Naive thymus-derived CD4-positive, alpha-beta T cell (primary cell): ENCODE results near the gene SBK2. TPM values are rescaled to one million over a fixed set of nuclear protein-coding genes. Genes with fewer than 3 reads are reported as not detected.

Source experiments
- ATAC-seq: fragments of 150-1000 bp; cut with Tn5 transposase; 2 replicates; pipeline ENCODE4 v1.10.0; 2021; ENCODE audit warnings: mild to moderate bottlenecking, moderate library complexity
- CTCF ChIA-PET: fragments of 350-600 bp; sonication (Branson Sonifier 250); formaldehyde crosslinking; loops from one replicate; lab custom pipeline; 2021; ENCODE audit warnings: antibody characterized with exemption; lab: Charles Lee
- POLR2A ChIA-PET: fragments of 350-600 bp; sonication (Branson Sonifier 250); formaldehyde crosslinking; loops from one replicate; lab custom pipeline; 2021; ENCODE audit warnings: antibody characterized with exemption, inconsistent platforms; lab: Charles Lee
- DNase-seq, 9 donors: peaks; one replicate each; pipeline versions ENCODE4 v3.0.0 to v3.0.0-alpha.2; 2020 to 2022; ENCODE audit warnings: mixed read lengths in 1 of 9
- H3K27ac ChIP-seq: one replicate; pipeline ENCODE4 v1.7.0; 2013; ENCODE audit warnings: mild to moderate bottlenecking, low read depth, low read length, moderate library complexity
- H3K27me3 ChIP-seq, 2 donors: one replicate each; pipeline ENCODE4 v1.7.0; 2013; ENCODE audit warnings: low read length in 2 of 2, mild to moderate bottlenecking in 2 of 2, moderate library complexity in 2 of 2; ENCODE audit not compliant: control insufficient read depth in 2 of 2, insufficient read depth in 2 of 2
- H3K36me3 ChIP-seq, 3 experiments: 1 replicate in 2 of 3; 2 replicates in 1 of 3; pipeline ENCODE4 v1.7.0; 2013; ENCODE audit warnings: low read length in 3 of 3, mild to moderate bottlenecking in 3 of 3, moderate library complexity in 1 of 3; ENCODE audit not compliant: insufficient read depth in 3 of 3, control insufficient read depth in 2 of 3
- H3K4me1 ChIP-seq, 2 donors: one replicate each; pipeline ENCODE4 v1.7.0; 2013; ENCODE audit warnings: low read length in 2 of 2, mild to moderate bottlenecking in 2 of 2, moderate library complexity in 1 of 2; ENCODE audit not compliant: control insufficient read depth in 2 of 2, insufficient read depth in 2 of 2
- H3K4me3 ChIP-seq: 2 replicates; pipeline ENCODE4 v1.7.0; 2013; ENCODE audit warnings: mild to moderate bottlenecking, low read length
- H3K9me3 ChIP-seq, 3 experiments: 1 replicate in 2 of 3; 2 replicates in 1 of 3; pipeline ENCODE4 v1.7.0; 2013; ENCODE audit warnings: low read length in 3 of 3; ENCODE audit not compliant: control insufficient read depth in 2 of 3
- H3K27ac Mint-ChIP-seq, 9 donors: one replicate each; pipeline ENCODE4 v1.8.0; 2020 to 2022; ENCODE audit warnings: mixed read lengths in 9 of 9, mild to moderate bottlenecking in 8 of 9, moderate library complexity in 5 of 9, inconsistent platforms in 2 of 9
- H3K27me3 Mint-ChIP-seq, 5 donors: one replicate each; pipeline ENCODE4 v1.8.0; 2021 to 2022; ENCODE audit warnings: mixed read lengths in 5 of 5, mild to moderate bottlenecking in 1 of 5
- H3K36me3 Mint-ChIP-seq, 5 donors: one replicate each; pipeline ENCODE4 v1.8.0; 2020 to 2022; ENCODE audit warnings: mixed read lengths in 5 of 5, mild to moderate bottlenecking in 3 of 5, inconsistent platforms in 1 of 5
- H3K4me1 Mint-ChIP-seq, 7 donors: one replicate each; pipeline ENCODE4 v1.8.0; 2020 to 2022; ENCODE audit warnings: mixed read lengths in 7 of 7, mild to moderate bottlenecking in 3 of 7, inconsistent platforms in 1 of 7
- H3K4me3 Mint-ChIP-seq, 10 donors: one replicate each; pipeline ENCODE4 v1.8.0; 2020 to 2022; ENCODE audit warnings: mild to moderate bottlenecking in 10 of 10, mixed read lengths in 10 of 10, moderate library complexity in 6 of 10, inconsistent platforms in 2 of 10
- H3K9me3 Mint-ChIP-seq, 11 donors: one replicate each; pipeline ENCODE4 v1.8.0; 2020 to 2022; ENCODE audit warnings: mixed read lengths in 11 of 11, mild to moderate bottlenecking in 4 of 11, inconsistent platforms in 1 of 11, moderate library complexity in 1 of 11
- intact Hi-C, 2 donors: fragments of 100-400 bp; cut with micrococcal nuclease; formaldehyde crosslinking; loops; one replicate each; pipeline ENCODE4 v1.15.1; 2023
- polyA plus RNA-seq, 2 donors: library from polyadenylated mRNA; unstranded; fragments of 300-500 nt; fragmentation: Illumina TruSeq; gene quantifications; one replicate each; pipeline ENCODE4 v1.2.3, GENCODE V29; 2021
- total RNA-seq, 6 experiments: library from RNA in 5 of 6; stranded (reverse) in 5 of 6; gene quantifications; 1 replicate in 5 of 6; 2 replicates in 1 of 6; pipeline ENCODE4 v1.2.3 and lab custom pipeline; 2021 to 2026

SBK2 gene
- total and polyA plus RNA-seq, 7 experiments from 2014 or later, result not detected

- H3K9me3 Mint-ChIP-seq, result peaks cover 0 to 2% (median 0%) of the 10 kb centered on the region in 11 donors
- ATAC-seq, result no peak
- Histone ChIP-seq H3K4me3 (no peak overlapping the region), H3K27ac (no peak overlapping the region), H3K4me1 (peaks cover 19 to 22% of the 10 kb centered on the region in 2 donors), H3K36me3 (peaks cover 0 to 21% (median 0%) of the 10 kb centered on the region in 3 experiments), H3K9me3 (no peaks in the 10 kb centered on the region), H3K27me3 (no peaks in the 10 kb centered on the region)
- peaks cover 0 to 8% (median 0%) of the 10 kb centered on the region in 5 donors for H3K36me3 Mint-ChIP-seq
- intact Hi-C loops, result loop anchor here (5.0 kb wide), 2 partner anchors 472 to 1017 kb away; partner anchors contain the start of gene LENG9 (in 1 of the 2)
- no peak for DNase-seq
- H3K4me1 Mint-ChIP-seq, result peaks cover 15 to 41% (median 29%) of the 10 kb centered on the region in 7 donors
- H3K27ac Mint-ChIP-seq, result peak overlapping the region in 5 of 9 donors; percentile 9 to 64 (median 32)
- peak overlapping the region; percentile 25 to 93 (median 65) for H3K4me3 Mint-ChIP-seq
- ChIA-PET CTCF (interaction anchor here (1.0 to 1.3 kb wide), 2 partner anchors 11 to 161 kb away, joined by 3 read pairs; no protein-coding TSS in a partner anchor), POLR2A (interaction anchor here (0.5 to 1.2 kb wide), 3 partner anchors 146 to 264 kb away, joined by 3 read pairs; no protein-coding TSS in a partner anchor)
- no peaks in the 10 kb centered on the region for H3K27me3 Mint-ChIP-seq
These were observed 57.9 kb downstream of the SBK2 start for GRCh38 chr19:55479045-55479444.

Other genes with a start within 250 kb of the SBK2 start
- gene TMEM150B, start 211.8 kb downstream of the SBK2 start, total RNA-seq, result 10 to 100 TPM in 1 of 5 experiments, under 1 TPM in 3, not detected in 1; 0.44 to 10.3 (median 0.71) TPM
- gene TMEM150B, start 211.8 kb downstream of the SBK2 start, polyA plus RNA-seq, result not detected
- gene KMT5C, start 197.3 kb downstream of the SBK2 start, total RNA-seq, result 10 to 100 TPM; 21.8 to 63.3 (median 27.2) TPM
- 1 to 10 TPM in 1 of 2 donors, under 1 TPM in 1; 0.84 to 2.9 TPM for gene KMT5C, start 197.3 kb downstream of the SBK2 start, polyA plus RNA-seq
- gene COX6B2, start 182.4 kb downstream of the SBK2 start, total RNA-seq, result under 1 TPM in 2 of 5 experiments, not detected in 3; 0.37 to 0.49 TPM
- gene COX6B2, start 182.4 kb downstream of the SBK2 start, polyA plus RNA-seq, result not detected
- gene GARIN5B, start 173.9 kb downstream of the SBK2 start, total RNA-seq, result not detected
- not detected for gene GARIN5B, start 173.9 kb downstream of the SBK2 start, polyA plus RNA-seq
- gene IL11, start 166.7 kb downstream of the SBK2 start, total RNA-seq, result under 1 TPM in 2 of 5 experiments, not detected in 3; 0.58 to 0.69 TPM
- not detected for gene IL11, start 166.7 kb downstream of the SBK2 start, polyA plus RNA-seq
- not detected for gene TMEM190, start 160.3 kb downstream of the SBK2 start, total RNA-seq
- gene TMEM190, start 160.3 kb downstream of the SBK2 start, polyA plus RNA-seq, result not detected
- 10 to 100 TPM in 3 of 5 experiments, 1 to 10 TPM in 2; 9.3 to 15.7 (median 13.6) TPM for gene TMEM238, start 152.8 kb downstream of the SBK2 start, total RNA-seq
- under 1 TPM; 0.33 to 0.71 TPM for gene TMEM238, start 152.8 kb downstream of the SBK2 start, polyA plus RNA-seq
- gene RPL28, start 151.2 kb downstream of the SBK2 start, total RNA-seq, result 1,000 to 10,000 TPM; 2,549 to 3,799 (median 3,242) TPM
- 1,000 to 10,000 TPM in 1 of 2 donors, 100 to 1,000 TPM in 1; 740 to 1,050 TPM for gene RPL28, start 151.2 kb downstream of the SBK2 start, polyA plus RNA-seq
- gene UBE2S, start 129.3 kb downstream of the SBK2 start, total RNA-seq, result 100 to 1,000 TPM in 1 of 5 experiments, 10 to 100 TPM in 4; 15.3 to 141 (median 44.1) TPM
- gene UBE2S, start 129.3 kb downstream of the SBK2 start, polyA plus RNA-seq, result 10 to 100 TPM; 15.8 to 20.4 TPM
- not detected for gene SHISA7, start 93.8 kb downstream of the SBK2 start, total RNA-seq
- gene SHISA7, start 93.8 kb downstream of the SBK2 start, polyA plus RNA-seq, result not detected
- 10 to 100 TPM in 3 of 5 experiments, 1 to 10 TPM in 2; 5.1 to 20.1 (median 11.3) TPM for gene ISOC2, start 75.5 kb downstream of the SBK2 start, total RNA-seq
- gene ISOC2, start 75.5 kb downstream of the SBK2 start, polyA plus RNA-seq, result 10 to 100 TPM; 25.9 to 31.2 TPM
- not detected for gene C19orf85, start 72.4 kb downstream of the SBK2 start, total RNA-seq
- not detected for gene C19orf85, start 72.4 kb downstream of the SBK2 start, polyA plus RNA-seq
- gene ZNF628, start 60.5 kb downstream of the SBK2 start, total RNA-seq, result 10 to 100 TPM in 2 of 5 experiments, 1 to 10 TPM in 3; 6.6 to 27.2 (median 9.0) TPM
- gene ZNF628, start 60.5 kb downstream of the SBK2 start, polyA plus RNA-seq, result 1 to 10 TPM in 1 of 2 donors, under 1 TPM in 1; 0.07 to 1.6 TPM
- gene NAT14, start 51.9 kb downstream of the SBK2 start, total RNA-seq, result 10 to 100 TPM in 1 of 5 experiments, 1 to 10 TPM in 4; 2.7 to 12.8 (median 7.5) TPM
- 1 to 10 TPM; 1.7 to 3.3 TPM for gene NAT14, start 51.9 kb downstream of the SBK2 start, polyA plus RNA-seq
- under 1 TPM; 0.21 to 0.48 (median 0.35) TPM for gene SSC5D, start 48.7 kb downstream of the SBK2 start, total RNA-seq
- not detected for gene SSC5D, start 48.7 kb downstream of the SBK2 start, polyA plus RNA-seq
- gene SBK3, start 8.4 kb upstream of the SBK2 start, total RNA-seq, result not detected
- not detected for gene SBK3, start 8.4 kb upstream of the SBK2 start, polyA plus RNA-seq
- 10 to 100 TPM in 1 of 5 experiments, 1 to 10 TPM in 4; 6.1 to 11.0 (median 7.8) TPM for gene ZNF579, start 43.7 kb upstream of the SBK2 start, total RNA-seq
- gene ZNF579, start 43.7 kb upstream of the SBK2 start, polyA plus RNA-seq, result 1 to 10 TPM in 1 of 2 donors, under 1 TPM in 1; 0.50 to 2.2 TPM
- 10 to 100 TPM in 4 of 5 experiments, 1 to 10 TPM in 1; 9.4 to 32.0 (median 16.1) TPM for gene FIZ1, start 62.4 kb upstream of the SBK2 start, total RNA-seq
- 1 to 10 TPM; 3.3 to 6.5 TPM for gene FIZ1, start 62.4 kb upstream of the SBK2 start, polyA plus RNA-seq
- 10 to 100 TPM; 13.3 to 32.1 (median 24.7) TPM for gene ZNF524, start 63.2 kb upstream of the SBK2 start, total RNA-seq
- 10 to 100 TPM; 41.2 to 50.5 TPM for gene ZNF524, start 63.2 kb upstream of the SBK2 start, polyA plus RNA-seq
- gene ZNF865, start 68.5 kb upstream of the SBK2 start, total RNA-seq, result 10 to 100 TPM; 13.8 to 22.7 (median 15.3) TPM
- gene ZNF865, start 68.5 kb upstream of the SBK2 start, polyA plus RNA-seq, result under 1 TPM; 0.06 to 0.24 TPM
- gene ZNF784, start 87.4 kb upstream of the SBK2 start, total RNA-seq, result 10 to 100 TPM in 2 of 5 experiments, 1 to 10 TPM in 3; 5.1 to 17.1 (median 9.0) TPM
- 1 to 10 TPM in 1 of 2 donors, under 1 TPM in 1; 0.65 to 2.0 TPM for gene ZNF784, start 87.4 kb upstream of the SBK2 start, polyA plus RNA-seq
- gene ZNF580, start 103.9 kb upstream of the SBK2 start, total RNA-seq, result 100 to 1,000 TPM in 2 of 5 experiments, 10 to 100 TPM in 3; 45.2 to 109 (median 65.3) TPM
- gene ZNF580, start 103.9 kb upstream of the SBK2 start, polyA plus RNA-seq, result 10 to 100 TPM; 14.6 to 20.4 TPM
- gene ZNF581, start 106.5 kb upstream of the SBK2 start, total RNA-seq, result 10 to 100 TPM; 27.0 to 35.8 (median 32.1) TPM
- 10 to 100 TPM; 36.7 to 39.5 TPM for gene ZNF581, start 106.5 kb upstream of the SBK2 start, polyA plus RNA-seq
- gene CCDC106, start 111.1 kb upstream of the SBK2 start, total RNA-seq, result 1 to 10 TPM; 3.4 to 9.6 (median 4.0) TPM
- gene CCDC106, start 111.1 kb upstream of the SBK2 start, polyA plus RNA-seq, result 1 to 10 TPM; 2.1 to 2.7 TPM
- gene U2AF2, start 117.9 kb upstream of the SBK2 start, total RNA-seq, result 100 to 1,000 TPM; 253 to 284 (median 266) TPM
- 1 to 10 TPM; 5.7 to 9.8 TPM for gene U2AF2, start 117.9 kb upstream of the SBK2 start, polyA plus RNA-seq
- gene EPN1, start 138.1 kb upstream of the SBK2 start, total RNA-seq, result 10 to 100 TPM; 45.2 to 67.1 (median 52.2) TPM
- 10 to 100 TPM in 1 of 2 donors, 1 to 10 TPM in 1; 9.2 to 20.4 TPM for gene EPN1, start 138.1 kb upstream of the SBK2 start, polyA plus RNA-seq
- gene NLRP9, start 201.3 kb upstream of the SBK2 start, total RNA-seq, result not detected
- gene NLRP9, start 201.3 kb upstream of the SBK2 start, polyA plus RNA-seq, result not detected
- gene RFPL4A, start 222.0 kb upstream of the SBK2 start, total RNA-seq, result not detected
- not detected for gene RFPL4A, start 222.0 kb upstream of the SBK2 start, polyA plus RNA-seq
- gene RFPL4AL1, start 232.0 kb upstream of the SBK2 start, total RNA-seq, result not detected
- gene RFPL4AL1, start 232.0 kb upstream of the SBK2 start, polyA plus RNA-seq, result not detected